Neural cell (in vitro differentiated cells): ENCODE data around the gene ABCF2. TPM values are rescaled to one million over a fixed set of nuclear protein-coding genes. Genes with fewer than 3 reads are reported as not detected.

Source experiments
- H2AFZ ChIP-seq: fragments of 200-600, 300-800 bp; sonication (generic), shearing (Covaris generic); 2 replicates; pipeline ENCODE4 v1.6.0; 2014; ENCODE audit warnings: low read depth, mild to moderate bottlenecking, antibody characterized with exemption, low read length, moderate library complexity
- H3F3A ChIP-seq: fragments of 200-600 bp; shearing (Covaris generic); 2 replicates; pipeline ENCODE4 v1.6.1; 2016; ENCODE audit warnings: mild to moderate bottlenecking, moderate library complexity, mixed read lengths, antibody characterized with exemption, low read length; ENCODE audit not compliant: insufficient read depth, poor library complexity, severe bottlenecking
- H3K27ac ChIP-seq: fragments of 200-600, 300-800 bp; sonication (generic), shearing (Covaris generic); 2 replicates; pipeline ENCODE4 v1.5.1; 2014; ENCODE audit warnings: mild to moderate bottlenecking, low read length, moderate library complexity
- H3K27me3 ChIP-seq: fragments of 300-800, 200-600 bp; sonication (generic), shearing (Covaris generic); 2 replicates; pipeline ENCODE4 v1.6.0; 2014; ENCODE audit warnings: mild to moderate bottlenecking, low read depth, low read length, moderate library complexity; ENCODE audit not compliant: insufficient read depth
- H3K36me3 ChIP-seq: fragments of 300-800, 200-600 bp; sonication (generic), shearing (Covaris generic); 2 replicates; pipeline ENCODE4 v1.5.1; 2014; ENCODE audit warnings: mild to moderate bottlenecking, antibody characterized with exemption, low read length, moderate library complexity; ENCODE audit not compliant: insufficient read depth
- H3K4me2 ChIP-seq: fragments of 300-800, 200-600 bp; sonication (generic), shearing (Covaris generic); 2 replicates; pipeline ENCODE4 v1.6.0; 2014; ENCODE audit warnings: mild to moderate bottlenecking, low read length
- H3K4me3 ChIP-seq: fragments of 300-800, 200-600 bp; sonication (generic), shearing (Covaris generic); 2 replicates; pipeline ENCODE4 v1.5.1; 2014; ENCODE audit warnings: mild to moderate bottlenecking, low read length, moderate library complexity
- H3K79me2 ChIP-seq: fragments of 200-600 bp; shearing (Covaris generic); replicated peaks from 2 replicates; pipeline ENCODE4 v1.6.0; 2014; ENCODE audit warnings: mild to moderate bottlenecking, low read length, moderate library complexity; ENCODE audit not compliant: insufficient read depth
- H3K9ac ChIP-seq: fragments of 300-800, 200-600 bp; sonication (generic), shearing (Covaris generic); 2 replicates; pipeline ENCODE4 v1.6.1; 2016; ENCODE audit warnings: mild to moderate bottlenecking, low read length, mixed read lengths
- H3K9me2 ChIP-seq: fragments of 200-600 bp; shearing (Covaris generic); 2 replicates; pipeline ENCODE4 v1.6.1; 2016; ENCODE audit warnings: mild to moderate bottlenecking, low read length, mixed read lengths; ENCODE audit not compliant: insufficient read depth
- H3K9me3 ChIP-seq: fragments of 200-600, 300-800 bp; sonication (generic), shearing (Covaris generic); 2 replicates; pipeline ENCODE4 v1.6.1; 2016; ENCODE audit warnings: mild to moderate bottlenecking, mixed run types, low read length, moderate library complexity, mixed read lengths
- H4K20me1 ChIP-seq: fragments of 200-600 bp; shearing (Covaris generic); 2 replicates; pipeline ENCODE4 v1.6.1; 2016; ENCODE audit warnings: mild to moderate bottlenecking, mixed run types; ENCODE audit not compliant: insufficient read depth
- CTCF ChIP-seq: fragments of 450-650 bp; IDR thresholded peaks from 2 replicates; pipeline ENCODE4 v1.5.1; 2014; ENCODE audit warnings: antibody characterized with exemption, mild to moderate bottlenecking, moderate library complexity; ENCODE audit not compliant: poor library complexity, severe bottlenecking
- EP300 ChIP-seq: fragments of 450-650 bp; conservative IDR thresholded peaks from 2 replicates; pipeline ENCODE4 v1.6.1; 2014; ENCODE audit warnings: antibody characterized with exemption, mild to moderate bottlenecking, moderate library complexity; ENCODE audit not compliant: poor library complexity, severe bottlenecking
- EZH2 ChIP-seq: fragments of 200-600, 300-800 bp; shearing (Covaris generic), sonication (generic); IDR thresholded peaks from 2 replicates; pipeline ENCODE4 v1.6.1; 2014; ENCODE audit warnings: antibody characterized with exemption, low read length, borderline replicate concordance, mild to moderate bottlenecking; ENCODE audit not compliant: insufficient read depth, poor library complexity, severe bottlenecking
- MXI1 ChIP-seq: fragments of 450-650 bp; conservative IDR thresholded peaks from 2 replicates; pipeline ENCODE4 v1.6.1; 2014; ENCODE audit warnings: antibody characterized with exemption, mild to moderate bottlenecking; ENCODE audit not compliant: poor library complexity, severe bottlenecking
- POLR2AphosphoS5 ChIP-seq: IDR thresholded peaks from 2 replicates; pipeline ENCODE4 v1.6.1; 2012
- RAD21 ChIP-seq: fragments of 450-650 bp; conservative IDR thresholded peaks from 2 replicates; pipeline ENCODE4 v1.6.1; 2014; ENCODE audit warnings: antibody characterized with exemption, mild to moderate bottlenecking, moderate library complexity
- REST ChIP-seq: IDR thresholded peaks from 2 replicates; pipeline ENCODE4 v1.6.1; 2012; ENCODE audit warnings: borderline replicate concordance
- SMC3 ChIP-seq: fragments of 450-650 bp; conservative IDR thresholded peaks from 2 replicates; pipeline ENCODE4 v1.6.1; 2014; ENCODE audit warnings: antibody characterized with exemption, mild to moderate bottlenecking, moderate library complexity; ENCODE audit not compliant: poor library complexity
- TAF1 ChIP-seq: IDR thresholded peaks from 2 replicates; pipeline ENCODE4 v1.6.1; 2012; ENCODE audit warnings: low read depth
- polyA plus RNA-seq: library from polyadenylated mRNA; depleted of rRNA; stranded (reverse); fragments of >200 nt; gene quantifications from 2 replicates; pipeline ENCODE4 v1.2.3, GENCODE V29; 2014

Gene ABCF2
- polyA plus RNA-seq, 1 donor from 2014 or later, result 32.7 TPM

GRCh38 chr7:151167197-151167961 lies 59.6 kb downstream of the ABCF2 start, which contains the start of gene GBX1:
Gene GBX1 (minus strand): TSS chr7:151167694. CDS start chr7:151167548, 146 bp downstream.
- Histone ChIP-seq H3K27ac (no peak within 1 kb of the TSS), H3K4me2 (peak within 1 kb of the TSS; percentile 25), H3K9me3 (no peaks in the 10 kb centered on the region), H2AFZ (no peak within 1 kb of the TSS), H3K36me3 (no peaks in the 10 kb centered on the region), H3K79me2 (no peaks in the 10 kb centered on the region), H4K20me1 (no peaks in the 10 kb centered on the region), H3K9ac (peak within 1 kb of the TSS; percentile 45), H3K27me3 (peaks cover 77% of the 10 kb centered on the region), H3F3A (no peaks in the 10 kb centered on the region), H3K4me3 (peak within 1 kb of the TSS; percentile 70), H3K9me2 (no peaks in the 10 kb centered on the region)
- TF ChIP-seq REST (no peak), CTCF (peak; percentile 50), EZH2 (peak; percentile 64), TAF1 (no peak), RAD21 (no peak), EP300 (no peak), POLR2AphosphoS5 (no peak), MXI1 (no peak), SMC3 (no peak)

GRCh38 chr7:151166629-151167196 lies 60.3 kb downstream of the ABCF2 start:
- H3F3A ChIP-seq, result no peaks in the 10 kb centered on the region
- no peaks in the 10 kb centered on the region for H4K20me1 ChIP-seq
- H3K9ac ChIP-seq, result peak overlapping the region; percentile 45
- H3K4me2 ChIP-seq, result peak overlapping the region; percentile 25
- H2AFZ ChIP-seq, result no peak overlapping the region
- H3K9me2 ChIP-seq, result no peaks in the 10 kb centered on the region
- H3K27me3 ChIP-seq, result peaks cover 77% of the 10 kb centered on the region
- TF ChIP-seq POLR2AphosphoS5 (no peak), RAD21 (no peak), EZH2 (no peak), REST (no peak), EP300 (no peak), MXI1 (no peak), CTCF (no peak), SMC3 (no peak), TAF1 (no peak)
- H3K36me3 ChIP-seq, result no peaks in the 10 kb centered on the region
- H3K4me3 ChIP-seq, result peak overlapping the region; percentile 70
- no peak overlapping the region for H3K27ac ChIP-seq
- no peaks in the 10 kb centered on the region for H3K9me3 ChIP-seq
- H3K79me2 ChIP-seq, result no peaks in the 10 kb centered on the region
